K562 (cell line): ENCODE measurements around the gene TMEM143. TPM values are rescaled to one million over a fixed set of nuclear protein-coding genes. Genes with fewer than 3 reads are reported as not detected.

Source experiments
- E2F3 ChIP-seq: fragments of 250-450 bp; sonication (Bioruptor Pico); IDR thresholded peaks from 2 replicates; pipeline ENCODE4 v1.4.0; 2020; ENCODE audit warnings: mild to moderate bottlenecking
- HDAC6 ChIP-seq: IDR thresholded peaks from 2 replicates; pipeline ENCODE4 v1.6.1; 2012; ENCODE audit warnings: low read depth, mild to moderate bottlenecking, control low read depth, inconsistent platforms, low read length, moderate library complexity
- HDAC8 ChIP-seq: fragments of 450-650 bp; IDR thresholded peaks from 2 replicates; pipeline ENCODE4 v1.6.1; 2016; ENCODE audit warnings: mild to moderate bottlenecking, missing genetic modification characterization, moderate library complexity, missing compliant biosample characterization
- HNRNPLL ChIP-seq: fragments of 200-400 bp; formaldehyde crosslinking; IDR thresholded peaks from 2 replicates; pipeline ENCODE4 v1.6.1; 2017; ENCODE audit warnings: low read length, low read depth, mild to moderate bottlenecking; ENCODE audit not compliant: poor library complexity, severe bottlenecking
- KDM4B ChIP-seq, 2 experiments: fragments of 450-650 bp in 1 of 2; sonication (generic) in 1 of 2; IDR thresholded peaks; 2 replicates each; pipeline ENCODE4 v1.6.1; 2016 to 2017; ENCODE audit warnings: borderline replicate concordance in 2 of 2, antibody characterized with exemption in 1 of 2, low read depth in 1 of 2, mild to moderate bottlenecking in 1 of 2
- MEF2D ChIP-seq: conservative IDR thresholded peaks from 2 replicates; pipeline ENCODE4 v1.6.1; 2016; ENCODE audit warnings: low read depth, missing genetic modification characterization, missing compliant biosample characterization
- NKRF ChIP-seq: fragments of 450-650 bp; IDR thresholded peaks from 2 replicates; pipeline ENCODE4 v1.6.1; 2016; ENCODE audit warnings: borderline replicate concordance
- PCBP2 ChIP-seq: fragments of 200-400 bp; formaldehyde crosslinking; IDR thresholded peaks from 2 replicates; pipeline ENCODE4 v1.6.1; 2018; ENCODE audit warnings: low read length, low read depth, mild to moderate bottlenecking, moderate library complexity; ENCODE audit not compliant: poor library complexity, severe bottlenecking
- PTTG1 ChIP-seq: fragments of 450-650 bp; IDR thresholded peaks from 2 replicates; pipeline ENCODE4 v1.6.1; 2016; ENCODE audit warnings: low read depth, mild to moderate bottlenecking, missing genetic modification characterization, missing compliant biosample characterization
- RBM14 ChIP-seq: fragments of 200-400 bp; formaldehyde crosslinking; IDR thresholded peaks from 2 replicates; pipeline ENCODE4 v1.6.1; 2018; ENCODE audit warnings: low read depth, mild to moderate bottlenecking, low read length, moderate library complexity, borderline replicate concordance; ENCODE audit not compliant: insufficient read depth
- RBM15 ChIP-seq: fragments of 200-400 bp; formaldehyde crosslinking; IDR thresholded peaks from 2 replicates; pipeline ENCODE4 v1.6.1; 2018; ENCODE audit warnings: mild to moderate bottlenecking, low read length, moderate library complexity; ENCODE audit not compliant: insufficient read depth
- SAP30 ChIP-seq: fragments of 200-600 bp; sonication (generic); IDR thresholded peaks from 2 replicates; pipeline ENCODE4 v1.6.1; 2012; ENCODE audit warnings: borderline replicate concordance, low read depth, mild to moderate bottlenecking, moderate library complexity, low read length, control low read depth, inconsistent platforms; ENCODE audit not compliant: insufficient read depth, poor library complexity, severe bottlenecking
- SMARCB1 ChIP-seq: IDR thresholded peaks from 2 replicates; pipeline ENCODE4 v1.6.1; 2011; ENCODE audit warnings: improper control_type of control experiment, low read depth; ENCODE audit not compliant: insufficient read length
- SRSF1 ChIP-seq: fragments of 200-400 bp; formaldehyde crosslinking; IDR thresholded peaks from 2 replicates; pipeline ENCODE4 v1.6.1; 2017; ENCODE audit warnings: mild to moderate bottlenecking, low read depth, low read length, moderate library complexity
- TAF15 ChIP-seq: fragments of 200-400 bp; formaldehyde crosslinking; IDR thresholded peaks from 2 replicates; pipeline ENCODE4 v1.6.1; 2017; ENCODE audit warnings: mild to moderate bottlenecking, low read depth, low read length, moderate library complexity
- TARDBP ChIP-seq: fragments of 450-650 bp; IDR thresholded peaks from 2 replicates; pipeline ENCODE4 v1.6.1; 2016
- TCF7 ChIP-seq: sonication (generic); IDR thresholded peaks from 2 replicates; pipeline ENCODE4 v1.6.1; 2016; ENCODE audit warnings: antibody characterized with exemption, borderline replicate concordance
- TCF7L2 ChIP-seq: fragments of 150-350 bp; IDR thresholded peaks from 2 replicates; pipeline ENCODE4 v1.6.1; 2016; ENCODE audit warnings: low read depth, mild to moderate bottlenecking, low read length, moderate library complexity
- TFAP4 ChIP-seq: sonication (generic); formaldehyde crosslinking; IDR thresholded peaks from 2 replicates; pipeline ENCODE4 v1.8.0; 2022; ENCODE audit warnings: missing genetic modification reagents, mild to moderate bottlenecking, moderate library complexity, borderline replicate concordance
- YBX1 ChIP-seq: fragments of 450-650 bp; IDR thresholded peaks from 2 replicates; pipeline ENCODE4 v1.7.1; 2016; ENCODE audit warnings: mild to moderate bottlenecking
- ZKSCAN8 ChIP-seq: fragments of 200-800 bp; sonication (Bioruptor generic); IDR thresholded peaks from 2 replicates; pipeline ENCODE4 v1.6.1; 2016; ENCODE audit warnings: missing genetic modification characterization, missing compliant biosample characterization
- ZNF12 ChIP-seq: sonication (generic); formaldehyde crosslinking; IDR thresholded peaks from 2 replicates; pipeline ENCODE4 v1.4.0; 2020; ENCODE audit warnings: mild to moderate bottlenecking, missing genetic modification reagents
- ZNF311 ChIP-seq: fragments of 250-450 bp; sonication (Bioruptor Pico); IDR thresholded peaks from 2 replicates; pipeline ENCODE4 v1.4.0; 2020; ENCODE audit warnings: mild to moderate bottlenecking, moderate library complexity
- ZNF436 ChIP-seq: fragments of 250-450, 450-650 bp; sonication (Bioruptor Pico); formaldehyde crosslinking; IDR thresholded peaks from 2 replicates; pipeline ENCODE4 v1.7.0; 2020; ENCODE audit warnings: mild to moderate bottlenecking
- ZNF77 ChIP-seq: fragments of 250-450 bp; sonication (Bioruptor Pico); IDR thresholded peaks from 2 replicates; pipeline ENCODE4 v1.5.0; 2020
- polyA plus RNA-seq, 8 experiments: library from polyadenylated mRNA; depleted of rRNA in 4 of 8; stranded (reverse) in 5 of 8; unstranded in 3 of 8; fragments of >200 nt; fragmentation: Nextera tagmentation in 2 of 8; fragmentation: Illumina TruSeq in 1 of 8; extraction: Ambion mirVana in 2 of 8; extraction: Trizol in 1 of 8; gene quantifications; 2 replicates each; pipeline versions ENCODE4 v1.2.1 to v1.2.3, GENCODE V29; 2011 to 2014; ENCODE audit warnings: inconsistent platforms in 1 of 8, missing spikeins in 1 of 8
- total RNA-seq, 7 experiments: library from RNA; depleted of rRNA in 6 of 7; stranded (reverse); fragments of >200 nt in 6 of 7; fragmentation: Illumina TruSeq in 2 of 7; extraction: Trizol in 2 of 7; gene quantifications; 2 replicates each; pipeline versions ENCODE4 v1.2.1 to v1.2.3, GENCODE V29; 2011 to 2021; ENCODE audit warnings: low replicate concordance in 1 of 7

Gene TMEM143
- total and polyA plus RNA-seq, 9 of the 15 experiments (the other 6 are each of a cell fraction or from before 2014, with no cell fraction given), result 0.66 to 8.8 (median 4.3) TPM

- TF ChIP-seq HDAC6, result no peak
- TF ChIP-seq TFAP4 (CRISPR knock-in tag), result peak; percentile 94
- no peak; the same call in 1 of the 2 replicates for TF ChIP-seq ZNF12 (CRISPR knock-in tag)
- TF ChIP-seq PCBP2, result no peak
- TF ChIP-seq HDAC8 (tag), result no peak
- peak in 1 of 2 experiments; percentile 38; a peak in 1 of 4 replicates for TF ChIP-seq KDM4B (IDR thresholded peaks at IDR 0.05; ENCODE audit: borderline replicate concordance in 2 of 2, low read depth in 1 of 2)
- no peak for TF ChIP-seq MEF2D (tag)
- TF ChIP-seq SAP30, result no peak
- peak; percentile 55; the same call in 1 of the 2 replicates for TF ChIP-seq NKRF
- no peak for TF ChIP-seq RBM15
- TF ChIP-seq E2F3 (CRISPR knock-in tag), result no peak
- no peak for TF ChIP-seq SMARCB1
- no peak for TF ChIP-seq TARDBP
- no peak for TF ChIP-seq TAF15
- no peak for TF ChIP-seq TCF7L2
- TF ChIP-seq ZKSCAN8 (CRISPR knock-in tag), result no peak
- peak; percentile 86 for TF ChIP-seq HNRNPLL
- no peak for TF ChIP-seq YBX1
- TF ChIP-seq ZNF436, result no peak
- no peak for TF ChIP-seq ZNF311 (CRISPR knock-in tag)
- no peak for TF ChIP-seq SRSF1
- no peak for TF ChIP-seq PTTG1 (tag)
- no peak for TF ChIP-seq ZNF77 (CRISPR knock-in tag)
- TF ChIP-seq TCF7, result no peak
- 0 out of 2 replicates have a peak, but pooled peaks have one; percentile 24 for TF ChIP-seq RBM14
These were observed 41.8 kb downstream of the TMEM143 start (continued) for GRCh38 chr19:48321622-48322591.
